ENCODE results near the gene REC8. TPM values are rescaled to one million over a fixed set of nuclear protein-coding genes. Genes with fewer than 3 reads are reported as not detected.

REC8 gene
- total and polyA plus RNA-seq, 2 of the 13 experiments (the other 11 are each of a cell fraction or from before 2014, with no cell fraction given): 3.4 to 14.7 TPM

GRCh38 chr14:24213866-24214662 is 42.2 kb downstream of the REC8 start (continued):
- no peak for TF ChIP-seq PRMT3 (CRISPR knock-in tag; IDR thresholded peaks at IDR 0.05; ENCODE audit: borderline replicate concordance, low read depth)
- no peak for TF ChIP-seq ZNF343 (CRISPR knock-in tag; IDR thresholded peaks at IDR 0.05)
- no peak; the same call in 1 of the 2 replicates for TF ChIP-seq ZNF317 (CRISPR knock-in tag; IDR thresholded peaks at IDR 0.05)
- no peak for TF ChIP-seq THAP8 (CRISPR knock-in tag; IDR thresholded peaks at IDR 0.05; ENCODE audit: borderline replicate concordance)
- TF ChIP-seq ZNF605 (CRISPR knock-in tag; IDR thresholded peaks at IDR 0.05): no peak
- peak; percentile 4 for TF ChIP-seq DBP (CRISPR knock-in tag; IDR thresholded peaks at IDR 0.05; ENCODE audit: not compliant biosample characterization)
- TF ChIP-seq SIN3A (IDR thresholded peaks at IDR 0.05; ENCODE audit: borderline replicate concordance, low read depth, low read length): no peak
- no peak for TF ChIP-seq ZSCAN5A (CRISPR knock-in tag; IDR thresholded peaks at IDR 0.05; ENCODE audit: borderline replicate concordance)
- TF ChIP-seq GLI4 (CRISPR knock-in tag; IDR thresholded peaks at IDR 0.05; ENCODE audit: borderline replicate concordance): no peak
- TF ChIP-seq POLR2A (IDR thresholded peaks at IDR 0.05; ENCODE audit: insufficient read depth in 1 of 2, low read depth in 2 of 2, low read length in 2 of 2): no peak
- no peak; the same call in 1 of the 2 replicates for TF ChIP-seq ZBTB4 (CRISPR knock-in tag; IDR thresholded peaks at IDR 0.05; ENCODE audit: borderline replicate concordance)
- TF ChIP-seq HMG20B (CRISPR knock-in tag; conservative IDR thresholded peaks at IDR 0.05): no peak; the same call in 1 of the 2 replicates
- TF ChIP-seq SAP130 (CRISPR knock-in tag; IDR thresholded peaks at IDR 0.05; ENCODE audit: low read depth): no peak
- no peak for TF ChIP-seq DPF2 (CRISPR knock-in tag; IDR thresholded peaks at IDR 0.05; ENCODE audit: borderline replicate concordance, low read depth)
- no peak for TF ChIP-seq ATF3 (CRISPR knock-in tag; IDR thresholded peaks at IDR 0.05)
- TF ChIP-seq SKI (IDR thresholded peaks at IDR 0.05; ENCODE audit: partially characterized antibody): no peak
- TF ChIP-seq CCDC6 (CRISPR knock-in tag; IDR thresholded peaks at IDR 0.05): no peak
- no peak; the same call in 1 of the 2 replicates for TF ChIP-seq GZF1 (CRISPR knock-in tag; IDR thresholded peaks at IDR 0.05)
- no peak for TF ChIP-seq GMEB1 (CRISPR knock-in tag; IDR thresholded peaks at IDR 0.05; ENCODE audit: borderline replicate concordance)

Data from HepG2 (cell line).